ENCODE data around the gene FBXL15.

The FBXL15 gene

DNA sequence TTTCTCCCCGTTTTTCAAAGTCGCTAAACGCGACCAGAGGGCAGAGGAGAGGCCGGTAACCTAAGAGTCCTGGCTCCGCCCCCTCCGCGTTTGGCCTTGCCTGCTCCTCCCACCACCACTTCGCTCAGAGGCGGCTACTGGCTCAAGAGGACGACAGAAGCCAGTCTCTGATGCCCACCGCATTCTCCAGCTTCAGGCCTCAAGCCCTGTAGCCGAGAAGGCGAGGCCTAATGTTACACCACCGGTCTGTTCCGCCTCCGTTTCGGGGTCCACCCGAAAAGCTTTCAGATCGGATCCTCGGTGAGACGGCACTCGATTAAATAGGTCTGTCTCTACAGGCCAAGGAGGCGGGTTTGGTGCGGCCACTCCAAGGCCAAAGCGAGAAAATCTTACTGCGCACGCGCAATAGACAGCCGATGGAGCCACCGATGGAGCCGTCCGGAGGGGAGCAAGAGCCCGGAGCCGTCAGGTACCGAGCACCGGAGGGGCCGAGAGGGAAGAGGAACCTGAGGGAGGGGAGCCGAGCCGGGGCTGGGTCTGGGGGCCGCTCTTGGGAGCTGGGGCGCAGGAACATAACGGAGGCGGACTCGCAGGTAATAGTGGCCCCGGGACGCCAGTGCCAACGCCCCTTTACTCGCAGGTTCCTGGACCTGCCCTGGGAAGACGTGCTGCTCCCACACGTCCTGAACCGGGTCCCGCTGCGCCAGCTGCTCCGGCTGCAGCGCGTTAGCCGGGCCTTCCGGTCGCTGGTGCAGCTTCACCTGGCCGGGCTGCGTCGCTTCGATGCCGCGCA, at the start of gene FBXL15:
Gene FBXL15, plus strand, starts transcription at position 123 of the 793 bp plus-strand sequence. Its CDS starts 294 bp downstream, at position 417.
- DNase-seq (ENCODE audit: low read depth), result peak; percentile 94

DNA sequence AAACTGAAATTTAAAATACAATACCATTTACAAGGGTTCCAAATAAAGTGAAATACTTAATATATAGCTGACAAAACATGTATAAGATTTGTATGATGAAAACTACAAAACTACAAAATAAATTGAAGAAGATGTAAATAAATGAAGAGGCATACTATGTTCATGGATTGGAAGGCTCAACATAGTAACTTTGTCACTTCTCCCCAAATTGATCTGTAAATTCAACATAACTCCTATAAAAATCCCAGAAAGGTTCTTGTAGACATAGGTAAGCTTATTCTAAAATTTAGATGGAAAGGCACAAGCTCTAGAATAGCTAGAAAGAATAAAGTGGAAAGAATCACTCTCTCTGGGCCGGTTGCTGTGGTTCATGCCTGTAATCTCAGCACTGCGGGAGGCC, 49.3 kb upstream of the FBXL15 start:
- DNase-seq (ENCODE audit: low read depth), result no peak

DNA sequence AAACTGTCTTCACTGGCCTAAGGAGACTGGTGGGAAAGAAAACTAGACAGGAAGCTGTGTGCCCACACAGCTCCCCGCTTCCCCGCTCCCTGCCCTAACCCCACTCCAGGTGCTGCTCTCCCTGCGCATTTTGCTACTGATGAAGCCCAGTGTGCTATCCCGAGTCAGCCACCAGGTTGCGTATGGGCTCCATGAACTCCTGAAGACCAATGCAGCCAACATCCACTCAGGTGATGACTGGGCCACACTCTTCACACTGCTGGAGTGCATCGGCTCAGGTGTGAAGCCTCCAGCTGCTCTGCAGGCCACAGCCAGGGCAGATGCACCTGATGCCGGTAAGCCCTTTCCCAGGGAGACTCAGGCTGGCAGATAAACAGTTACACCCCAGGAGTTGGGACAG, 45.4 kb upstream of the FBXL15 start:
- DNase-seq (ENCODE audit: low read depth), result no peak

DNA sequence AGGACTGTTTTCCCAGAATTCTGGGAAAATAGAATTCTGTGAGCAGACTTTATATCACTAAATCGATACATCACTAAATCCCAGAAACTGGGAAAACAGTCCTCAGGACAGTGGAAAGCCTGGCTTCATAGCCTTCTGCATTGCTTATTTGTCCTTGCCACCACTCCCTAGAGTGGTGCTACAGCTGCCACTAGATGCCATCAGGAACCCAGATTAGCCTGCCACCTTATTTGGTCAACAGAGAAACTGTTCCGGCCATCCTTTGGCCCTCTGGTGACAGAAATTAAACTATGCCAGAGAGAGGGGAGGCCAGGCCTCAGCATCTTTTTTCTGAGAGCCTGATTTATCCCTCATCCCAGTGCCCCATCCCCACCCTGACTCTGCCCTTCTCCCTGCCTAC, 44.8 kb upstream of the FBXL15 start:
- no peak for DNase-seq (ENCODE audit: low read depth)

- no peak for DNase-seq (ENCODE audit: low read depth)
These were observed 43.7 kb upstream of the FBXL15 start for GRCh38 chr10:102376901-102377300.

DNA sequence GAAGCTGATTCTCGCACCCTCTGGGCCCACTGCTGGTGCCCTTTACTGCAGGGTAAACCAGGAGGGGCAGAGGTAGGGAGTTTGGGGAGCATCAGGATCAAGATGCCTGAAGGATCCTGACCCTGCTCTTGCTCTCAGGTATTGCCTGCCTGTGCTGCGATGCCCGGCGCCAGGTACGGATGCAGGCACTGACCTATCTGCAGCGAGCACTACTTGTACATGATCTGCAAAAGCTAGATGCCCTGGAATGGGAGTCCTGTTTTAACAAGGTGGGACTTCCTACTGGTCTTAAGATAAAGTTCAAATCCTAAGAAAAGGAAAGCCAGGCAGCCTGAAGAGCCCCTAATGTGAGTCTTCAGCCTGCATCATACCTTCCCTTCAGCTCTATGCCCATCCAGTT, 41.3 kb upstream of the FBXL15 start:
- DNase-seq (ENCODE audit: low read depth), result no peak

- no peak for DNase-seq (ENCODE audit: low read depth)
These were observed 38.7 kb upstream of the FBXL15 start for GRCh38 chr10:102381983-102382382.

- DNase-seq (ENCODE audit: low read depth), result no peak
These were observed 37.8 kb upstream of the FBXL15 start for GRCh38 chr10:102382871-102383270.

DNA sequence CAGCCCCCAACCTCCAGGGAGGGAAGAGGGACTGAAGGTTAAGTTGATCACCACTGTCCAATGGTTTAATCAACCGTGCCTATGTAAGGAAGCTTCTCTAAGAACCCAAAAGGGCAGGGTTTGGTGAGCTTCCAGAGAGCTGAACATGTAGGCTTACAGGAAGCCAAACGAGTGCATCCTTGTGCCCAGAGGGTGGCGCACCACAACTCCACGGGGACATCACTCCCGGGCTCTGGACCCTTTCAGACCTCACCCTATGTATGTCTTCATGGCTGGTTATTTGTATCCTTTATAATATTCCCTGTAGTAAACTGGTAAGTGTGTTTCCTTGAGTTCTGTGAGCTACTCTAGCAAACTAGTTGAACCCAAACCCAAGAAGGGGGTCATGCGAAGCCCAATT, 36.6 kb upstream of the FBXL15 start:
- DNase-seq (ENCODE audit: low read depth), result no peak

GRCh38 chr10:102384606-102385429, 35.8 kb upstream of the FBXL15 start:
- DNase-seq (ENCODE audit: low read depth), result no peak

- no peak for DNase-seq (ENCODE audit: low read depth)
These were observed 30.7 kb upstream of the FBXL15 start for GRCh38 chr10:102389894-102390293.

- DNase-seq (ENCODE audit: low read depth), result no peak
These were observed 28.3 kb upstream of the FBXL15 start for GRCh38 chr10:102392306-102392705.

GRCh38 chr10:102393411-102394078, 27.1 kb upstream of the FBXL15 start:
- no peak for DNase-seq (ENCODE audit: low read depth)

- DNase-seq (ENCODE audit: low read depth), result peak; percentile 98
These were observed 26.4 kb upstream of the FBXL15 start for GRCh38 chr10:102394079-102394800.

- peak; percentile 40 for DNase-seq (ENCODE audit: low read depth)
These were observed 25.7 kb upstream of the FBXL15 start for GRCh38 chr10:102394801-102395399.

DNA sequence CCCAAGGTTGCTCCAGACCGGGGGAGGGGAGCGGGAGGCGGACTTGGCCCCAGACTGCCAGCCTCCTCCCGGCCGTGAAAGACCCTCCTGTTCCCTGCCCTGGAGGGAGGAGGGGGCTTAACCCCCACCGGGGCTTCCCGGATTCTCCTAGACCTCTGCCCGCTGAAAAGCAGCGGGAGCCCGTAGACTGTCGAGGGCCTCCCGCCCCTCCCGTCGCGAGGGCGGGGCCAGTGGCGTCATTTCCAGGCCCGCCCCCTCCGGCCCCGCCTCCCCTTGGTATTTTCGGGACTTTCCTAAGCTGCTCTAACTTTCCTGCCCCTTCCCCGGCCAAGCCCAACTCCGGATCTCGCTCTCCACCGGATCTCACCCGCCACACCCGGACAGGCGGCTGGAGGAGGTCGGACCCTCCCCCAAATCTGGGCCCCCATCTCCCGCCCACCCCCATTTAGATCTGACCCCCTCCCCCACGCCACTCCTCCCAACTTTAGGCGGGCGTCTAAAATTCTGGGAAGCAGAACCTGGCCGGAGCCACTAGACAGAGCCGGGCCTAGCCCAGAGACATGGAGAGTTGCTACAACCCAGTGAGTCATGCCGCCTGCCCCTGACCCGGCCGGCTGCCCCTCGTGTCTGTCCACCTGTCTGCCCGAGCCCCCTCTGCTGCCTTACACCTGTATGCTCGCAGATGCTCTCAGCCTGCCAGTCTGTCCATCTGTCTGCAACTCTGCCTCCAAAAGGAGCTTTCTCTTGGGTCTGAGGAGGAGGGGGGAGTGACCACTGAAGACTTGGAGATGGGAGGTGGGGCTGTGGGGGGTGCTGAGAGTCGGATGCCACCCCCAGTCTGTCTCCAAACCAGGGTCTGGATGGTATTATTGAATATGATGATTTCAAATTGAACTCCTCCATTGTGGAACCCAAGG, 25.0 kb upstream of the FBXL15 start, which contains the start of gene NFKB2:
Gene NFKB2, plus strand, starts transcription at position 306 of the 917 bp plus-strand sequence. Its CDS starts 255 bp downstream, at position 561.
- peak; percentile 91 for DNase-seq (ENCODE audit: low read depth)

- DNase-seq (ENCODE audit: low read depth), result no peak
These were observed 24.4 kb upstream of the FBXL15 start for GRCh38 chr10:102396317-102396650.

DNA sequence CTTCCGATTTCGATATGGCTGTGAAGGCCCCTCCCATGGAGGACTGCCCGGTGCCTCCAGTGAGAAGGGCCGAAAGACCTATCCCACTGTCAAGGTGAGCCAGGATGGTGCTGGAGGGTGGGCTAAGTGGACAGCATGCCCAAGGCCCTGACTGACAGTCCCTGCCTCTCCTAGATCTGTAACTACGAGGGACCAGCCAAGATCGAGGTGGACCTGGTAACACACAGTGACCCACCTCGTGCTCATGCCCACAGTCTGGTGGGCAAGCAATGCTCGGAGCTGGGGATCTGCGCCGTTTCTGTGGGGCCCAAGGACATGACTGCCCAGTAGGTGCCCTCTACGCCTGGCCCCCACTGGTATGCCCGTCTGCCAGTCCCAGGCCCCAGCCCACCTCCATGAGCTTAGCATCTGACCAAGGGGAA, 23.9 kb upstream of the FBXL15 start:
- DNase-seq (ENCODE audit: low read depth), result no peak

DNA sequence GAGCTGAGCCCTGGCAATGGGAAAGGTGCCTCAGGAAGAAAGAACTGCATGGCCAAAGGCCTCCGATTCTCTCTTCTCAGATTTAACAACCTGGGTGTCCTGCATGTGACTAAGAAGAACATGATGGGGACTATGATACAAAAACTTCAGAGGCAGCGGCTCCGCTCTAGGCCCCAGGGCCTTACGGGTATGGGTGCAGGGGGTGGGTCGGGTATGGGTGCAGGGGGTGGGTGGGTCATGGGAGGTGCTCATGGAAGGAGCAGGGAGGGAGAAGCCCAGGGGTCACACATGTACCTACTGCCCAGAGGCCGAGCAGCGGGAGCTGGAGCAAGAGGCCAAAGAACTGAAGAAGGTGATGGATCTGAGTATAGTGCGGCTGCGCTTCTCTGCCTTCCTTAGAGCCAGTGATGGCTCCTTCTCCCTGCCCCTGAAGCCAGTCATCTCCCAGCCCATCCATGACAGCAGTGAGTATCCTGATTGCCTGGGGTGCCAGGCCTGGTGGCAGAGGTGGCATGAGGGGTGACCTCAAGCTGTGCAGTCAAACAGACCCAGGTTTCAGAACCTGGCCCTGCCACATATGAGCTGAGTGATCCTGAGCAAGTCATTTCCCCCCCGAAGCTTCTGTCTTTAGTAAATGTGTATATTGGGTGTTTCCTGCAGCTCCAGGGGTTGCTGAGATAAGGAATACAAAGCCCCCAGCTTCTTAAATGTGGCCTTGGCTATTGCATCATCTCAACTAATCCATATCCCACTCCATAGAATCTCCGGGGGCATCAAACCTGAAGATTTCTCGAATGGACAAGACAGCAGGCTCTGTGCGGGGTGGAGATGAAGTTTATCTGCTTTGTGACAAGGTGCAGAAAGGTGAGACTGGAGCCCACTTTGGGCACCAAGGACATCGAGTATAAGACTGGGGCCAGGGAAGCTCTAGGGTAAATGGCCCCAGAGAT, 23.1 kb upstream of the FBXL15 start:
- no peak for DNase-seq (ENCODE audit: low read depth)
